Stimulated activated CD8-positive, alpha-beta memory T cell treated with anti-CD3 and anti-CD28 coated beads, Interleukin-12 subunit alpha, Interleukin-12 subunit beta, amount 100 ng/mL, for 4 hours (primary cell): ENCODE measurements around the gene SLC5A10.

ENCODE experiments used
- DNase-seq: peaks from one replicate; pipeline ENCODE4 v3.0.0-alpha.2; 2020; ENCODE audit warnings: low read depth

The SLC5A10 gene

DNA sequence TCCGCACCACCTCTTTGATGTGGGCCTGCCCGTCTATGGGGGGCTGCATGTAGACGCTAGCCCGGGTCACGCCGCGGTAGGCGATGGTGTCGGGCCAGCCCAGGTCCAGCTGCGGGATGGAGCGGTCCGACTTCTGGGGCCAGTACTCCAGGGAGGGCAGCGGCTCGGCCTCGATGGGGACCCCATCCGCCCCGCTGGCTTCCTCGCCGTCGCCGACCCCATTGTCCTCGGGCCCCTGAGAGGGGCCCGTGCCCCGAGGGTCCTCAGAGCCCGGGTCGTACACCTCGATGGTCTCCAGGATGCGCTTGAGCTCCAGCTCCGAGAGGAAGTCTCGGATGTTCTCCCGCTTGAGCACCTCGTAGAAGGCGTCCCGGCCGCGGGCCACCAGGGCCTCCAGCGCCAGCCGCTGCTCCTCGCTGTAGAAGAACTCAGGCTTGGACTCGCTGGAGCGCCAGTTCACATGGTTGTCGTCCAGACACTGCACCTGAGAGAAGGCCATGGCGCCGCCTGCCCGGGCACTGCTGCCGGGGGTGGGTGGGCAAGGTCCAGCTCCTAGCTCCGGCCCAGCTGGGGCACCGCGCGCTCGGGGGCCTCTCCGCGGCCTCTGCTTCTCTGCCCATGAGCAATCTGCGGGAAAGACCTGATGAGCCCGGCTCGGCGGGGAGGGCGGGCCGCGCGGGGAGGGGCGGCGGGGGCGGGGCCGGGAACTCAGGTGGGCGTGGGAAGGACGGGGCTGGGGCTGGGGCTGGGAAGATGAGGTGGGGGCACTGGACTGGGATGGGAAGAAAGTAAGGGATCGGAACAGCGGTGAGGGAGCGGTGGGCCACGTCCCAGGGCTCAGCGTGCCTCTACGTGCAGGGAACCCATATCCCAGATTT, 51.8 kb downstream of the SLC5A10 start:
- DNase-seq, result peak; percentile 36

DNA sequence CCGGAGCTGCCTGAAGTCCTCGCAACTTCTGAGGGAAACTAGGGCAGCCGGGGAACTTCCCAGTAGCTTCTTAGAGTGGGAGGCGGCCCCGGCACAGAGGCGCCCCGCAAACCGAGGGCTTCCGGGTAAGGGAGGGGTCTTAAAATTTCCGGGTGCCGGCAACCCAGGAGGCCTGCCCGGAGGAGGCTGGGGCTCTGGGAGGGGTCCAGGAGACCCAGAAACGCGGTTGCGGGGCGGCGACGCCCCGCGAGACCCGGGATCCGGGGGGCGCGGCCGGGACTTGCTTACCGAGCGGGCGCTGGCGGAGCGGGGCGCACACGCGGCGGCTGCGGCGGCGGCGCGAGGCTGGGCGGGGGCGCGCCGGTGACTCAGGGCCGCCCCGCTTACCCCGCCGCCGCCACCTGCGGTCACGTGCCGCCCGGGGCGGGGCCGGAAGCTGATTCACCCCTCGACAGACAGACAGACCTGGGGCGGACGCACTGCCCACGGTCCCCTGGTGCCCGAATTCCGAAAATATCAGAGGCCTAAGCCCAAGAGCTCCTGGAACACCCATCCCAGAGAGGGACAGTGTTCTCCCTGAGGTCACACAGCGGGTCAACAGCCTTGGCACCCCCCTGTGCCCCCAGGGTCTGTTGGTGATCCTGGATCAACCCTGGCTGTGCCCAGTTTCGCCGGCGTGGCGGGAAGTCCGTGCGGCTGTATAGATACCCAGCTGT, 52.6 kb downstream of the SLC5A10 start, which contains the start of gene FAM83G:
Gene FAM83G, minus strand, starts transcription at position 344 of the 716 bp plus-strand sequence. CDS start 723 bp downstream, outside the sequence.
- peak; percentile 88 for DNase-seq

GRCh38 chr17:19005137-19005773, 53.3 kb downstream of the SLC5A10 start:
- no peak for DNase-seq

- no peak for DNase-seq
These were observed 53.9 kb downstream of the SLC5A10 start for GRCh38 chr17:19005789-19006430.

GRCh38 chr17:19006698-19007097, 54.7 kb downstream of the SLC5A10 start:
- DNase-seq, result no peak

DNA sequence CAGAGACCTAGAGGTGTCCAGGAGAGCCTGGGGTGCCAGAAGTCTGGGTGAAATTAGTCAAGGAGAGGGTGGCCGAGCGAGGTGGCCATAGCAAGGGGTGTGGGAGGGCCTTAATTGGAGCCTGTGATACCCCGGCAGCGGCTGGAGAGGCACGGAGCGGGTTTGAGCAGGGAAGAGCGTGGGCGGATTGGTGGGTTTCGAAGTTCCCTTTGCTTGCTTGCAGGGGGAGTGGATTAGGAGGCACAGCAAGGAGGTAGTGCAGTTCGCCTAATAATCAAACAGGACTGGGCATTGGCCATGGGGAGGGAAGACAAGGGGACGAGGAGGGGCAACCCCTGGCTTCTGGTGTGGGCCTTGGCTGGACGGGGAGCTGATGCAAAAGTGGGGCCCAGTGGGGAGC, 58.0 kb downstream of the SLC5A10 start:
- DNase-seq, result no peak

- no peak for DNase-seq
These were observed 59.0 kb downstream of the SLC5A10 start for GRCh38 chr17:19010729-19011505.

- no peak for DNase-seq
These were observed 59.6 kb downstream of the SLC5A10 start for GRCh38 chr17:19011581-19011980.

DNA sequence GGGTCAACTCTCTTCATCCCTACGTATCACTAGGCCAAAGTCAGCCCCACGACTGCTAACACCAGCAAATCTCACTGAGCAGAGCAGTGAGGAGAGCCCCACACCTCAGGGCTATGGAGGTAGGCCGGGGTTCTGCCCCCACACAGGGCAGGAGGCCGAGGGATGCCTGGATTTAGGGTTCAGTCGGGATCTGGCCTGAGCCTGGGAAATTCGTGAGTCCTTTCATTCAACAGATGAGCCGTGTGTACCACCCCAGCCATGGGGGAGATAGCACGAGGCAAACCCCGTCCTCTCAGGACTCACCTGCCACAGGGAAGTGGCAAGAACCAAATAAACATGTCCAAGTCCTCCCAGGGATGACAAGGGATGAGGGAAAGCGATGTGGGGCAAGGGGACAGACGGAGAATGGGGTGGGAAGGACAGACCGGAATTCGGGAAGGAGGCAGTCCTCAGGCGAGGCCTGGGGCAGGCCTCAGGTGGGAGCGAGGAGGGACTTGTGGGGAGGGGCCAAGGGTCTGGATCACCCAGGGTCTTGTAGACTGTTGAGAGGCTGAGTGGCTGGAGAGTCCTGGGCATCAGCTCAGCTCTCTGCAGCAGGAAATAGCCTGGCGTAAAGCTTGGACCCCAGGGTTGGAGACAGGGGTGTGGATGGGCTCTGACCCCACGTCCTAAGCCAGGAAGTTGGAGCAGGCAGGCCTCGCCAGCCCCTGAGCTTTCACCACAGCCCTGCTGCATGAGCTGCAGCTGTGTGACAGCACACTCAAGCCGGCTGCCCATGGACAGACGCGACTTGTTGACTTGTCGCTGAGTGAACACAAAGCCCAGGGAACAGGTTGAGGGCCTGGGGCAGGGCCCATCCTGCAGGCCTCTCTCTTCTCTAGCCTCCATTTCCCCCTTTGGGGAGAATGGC, 60.5 kb downstream of the SLC5A10 start:
- DNase-seq, result no peak

DNA sequence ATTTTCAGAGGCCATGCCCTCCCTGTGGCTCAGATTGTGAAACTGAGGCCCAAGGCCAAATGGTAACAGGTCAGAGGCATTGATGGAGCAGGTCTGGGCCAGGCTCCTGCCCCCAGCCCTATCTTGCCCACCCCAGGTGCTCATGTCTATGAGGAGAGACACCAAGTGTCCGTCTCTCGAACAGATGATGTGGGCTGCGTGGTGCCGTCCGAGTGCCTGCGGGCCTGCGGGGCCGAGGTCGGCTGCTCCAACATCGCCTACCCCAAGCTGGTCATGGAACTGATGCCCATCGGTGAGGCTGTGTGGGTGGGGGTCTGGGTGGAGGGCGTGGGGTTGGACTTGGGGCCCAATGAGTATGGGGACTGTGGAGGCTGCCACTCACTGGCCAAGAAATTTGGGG, 61.3 kb downstream of the SLC5A10 start:
- no peak for DNase-seq

DNA sequence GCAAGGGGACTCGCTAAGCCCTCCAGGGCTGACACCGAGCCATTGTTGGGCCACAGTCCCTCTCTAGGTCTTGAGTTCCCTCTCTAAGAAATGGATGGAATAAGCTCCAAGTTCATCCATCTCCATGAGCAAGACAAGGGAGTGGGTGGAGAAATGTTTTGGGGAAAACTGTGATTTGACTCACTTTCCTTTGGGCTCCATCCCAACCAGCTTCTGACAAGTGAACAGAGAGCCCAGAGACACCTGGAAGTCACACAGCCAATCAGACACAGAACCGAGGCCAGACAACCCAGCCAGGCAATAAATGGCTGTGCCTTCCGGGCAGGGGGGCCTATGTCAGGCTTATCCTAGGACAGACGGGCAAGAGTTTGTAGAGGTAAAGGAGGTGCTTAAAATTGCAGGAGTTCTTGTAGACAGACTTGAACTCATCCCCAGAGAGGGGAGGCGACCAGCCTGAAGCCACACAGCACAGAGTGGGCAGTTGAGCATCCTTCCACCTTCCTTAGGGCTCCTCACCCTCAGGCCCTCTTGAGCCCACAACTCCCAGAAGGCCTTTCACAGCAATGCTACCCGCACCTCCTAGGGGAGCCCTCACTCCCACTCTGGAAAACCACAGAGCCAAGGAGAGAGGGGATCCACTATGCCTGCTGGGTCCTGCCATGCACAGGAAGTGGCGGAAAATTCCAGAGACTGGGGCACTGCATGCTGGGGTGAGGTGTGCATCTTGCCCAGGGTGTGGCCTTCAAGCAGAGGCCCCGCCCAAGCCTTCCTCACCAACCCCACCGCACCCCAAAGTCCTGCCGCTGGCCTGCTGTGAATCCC, 62.1 kb downstream of the SLC5A10 start:
- DNase-seq, result no peak

DNA sequence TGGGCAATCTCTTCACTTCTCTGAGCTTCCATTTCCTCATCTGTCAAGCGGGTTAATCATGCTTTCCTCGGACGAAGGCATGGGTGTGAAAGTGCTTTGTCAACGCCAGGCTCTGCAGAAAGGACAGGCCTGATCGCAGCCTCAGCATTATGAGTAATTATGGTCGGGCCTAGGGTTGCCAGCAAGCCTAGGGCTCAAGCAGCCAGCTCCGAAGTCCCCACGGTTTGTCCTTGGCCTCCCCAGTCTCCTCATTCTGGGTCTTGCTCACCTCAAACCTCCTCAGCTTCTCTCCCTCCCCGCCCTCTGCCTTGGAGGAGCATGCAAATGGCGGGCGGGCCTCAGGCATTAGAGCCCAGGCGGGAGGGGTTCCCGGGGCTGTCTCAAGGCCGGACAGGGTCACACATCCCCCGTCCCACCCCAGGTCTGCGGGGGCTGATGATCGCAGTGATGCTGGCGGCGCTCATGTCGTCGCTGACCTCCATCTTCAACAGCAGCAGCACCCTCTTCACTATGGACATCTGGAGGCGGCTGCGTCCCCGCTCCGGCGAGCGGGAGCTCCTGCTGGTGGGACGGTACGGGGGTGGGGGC, 62.8 kb downstream of the SLC5A10 start:
- no peak for DNase-seq

DNA sequence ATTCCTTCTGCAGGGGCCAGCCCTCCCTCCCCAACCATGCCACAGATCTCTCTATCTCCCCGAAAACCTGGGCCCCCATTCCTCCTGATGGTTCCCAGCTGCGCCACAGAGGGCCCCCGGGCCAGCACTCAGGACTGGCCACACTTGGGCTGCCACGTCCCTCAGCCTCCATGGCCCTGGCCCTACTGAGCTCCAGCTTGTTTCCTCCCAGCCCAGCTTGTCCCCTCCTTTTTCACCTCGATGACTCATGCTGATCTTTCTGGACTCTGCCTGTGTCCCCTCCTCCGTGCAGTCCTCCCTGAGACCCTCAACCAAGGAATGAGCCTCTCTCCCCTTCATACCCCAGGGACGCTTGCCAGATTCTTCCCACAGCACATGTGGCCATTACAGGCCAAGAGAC, 63.5 kb downstream of the SLC5A10 start:
- no peak for DNase-seq

DNA sequence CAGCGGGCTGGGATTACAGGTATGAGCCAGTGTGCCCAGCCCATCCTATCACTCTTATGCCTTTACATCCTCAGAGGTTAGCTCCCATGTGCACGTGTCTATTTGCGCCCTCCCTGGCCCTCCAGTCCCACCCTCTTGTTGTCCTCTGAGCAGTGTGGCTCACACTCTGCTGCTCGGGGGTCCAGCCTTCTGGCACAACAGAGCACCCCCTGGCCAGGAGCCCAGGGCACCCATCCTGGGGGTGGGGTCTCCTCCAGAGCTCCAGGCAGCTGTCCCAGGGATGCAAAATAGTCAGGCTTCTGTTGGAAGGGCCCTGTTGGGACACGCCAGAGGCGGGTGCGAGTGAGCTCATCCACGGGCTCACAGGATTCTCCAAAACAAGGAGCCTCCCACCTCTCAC, 64.3 kb downstream of the SLC5A10 start:
- DNase-seq, result no peak

DNA sequence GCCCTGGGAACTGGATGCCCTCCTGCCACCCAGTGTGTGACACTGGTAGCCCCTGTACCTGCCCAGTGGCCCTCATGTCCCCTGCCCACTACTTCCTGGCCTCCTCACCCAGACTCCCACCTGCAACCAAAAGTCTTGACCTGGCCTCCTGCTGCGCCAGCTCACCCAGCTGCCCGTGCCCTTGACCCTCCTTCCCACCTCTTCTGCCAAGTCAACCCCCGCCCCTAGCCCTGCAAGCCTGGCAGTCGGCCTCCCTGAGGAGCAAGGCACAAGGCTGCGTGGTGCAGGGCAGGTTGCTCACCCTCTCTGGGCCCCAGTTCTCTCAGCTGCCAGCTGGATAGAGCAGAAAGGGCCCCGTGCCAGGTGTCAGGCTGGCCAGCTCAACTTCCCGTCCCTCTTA, 64.9 kb downstream of the SLC5A10 start:
- no peak for DNase-seq

- no peak for DNase-seq
These were observed 65.4 kb downstream of the SLC5A10 start for GRCh38 chr17:19017401-19017800.

- DNase-seq, result no peak
These were observed 66.0 kb downstream of the SLC5A10 start for GRCh38 chr17:19017804-19018599.

GRCh38 chr17:19018600-19018950, 66.6 kb downstream of the SLC5A10 start:
- DNase-seq, result no peak
